NCI-H524 treated with DMSO at 0.1 percent for 48 hours (cell line): ENCODE data around the gene EDNRB.
"Not testable (repeated sequence)": the region's sequence is repeated elsewhere in the genome, so short reads cannot be mapped to it uniquely, and the experiment has no call there.

Experiments
- DNase-seq: peaks from one replicate; lab custom pipeline; 2025; lab: John Stamatoyannopoulos, UW

The EDNRB gene

DNA sequence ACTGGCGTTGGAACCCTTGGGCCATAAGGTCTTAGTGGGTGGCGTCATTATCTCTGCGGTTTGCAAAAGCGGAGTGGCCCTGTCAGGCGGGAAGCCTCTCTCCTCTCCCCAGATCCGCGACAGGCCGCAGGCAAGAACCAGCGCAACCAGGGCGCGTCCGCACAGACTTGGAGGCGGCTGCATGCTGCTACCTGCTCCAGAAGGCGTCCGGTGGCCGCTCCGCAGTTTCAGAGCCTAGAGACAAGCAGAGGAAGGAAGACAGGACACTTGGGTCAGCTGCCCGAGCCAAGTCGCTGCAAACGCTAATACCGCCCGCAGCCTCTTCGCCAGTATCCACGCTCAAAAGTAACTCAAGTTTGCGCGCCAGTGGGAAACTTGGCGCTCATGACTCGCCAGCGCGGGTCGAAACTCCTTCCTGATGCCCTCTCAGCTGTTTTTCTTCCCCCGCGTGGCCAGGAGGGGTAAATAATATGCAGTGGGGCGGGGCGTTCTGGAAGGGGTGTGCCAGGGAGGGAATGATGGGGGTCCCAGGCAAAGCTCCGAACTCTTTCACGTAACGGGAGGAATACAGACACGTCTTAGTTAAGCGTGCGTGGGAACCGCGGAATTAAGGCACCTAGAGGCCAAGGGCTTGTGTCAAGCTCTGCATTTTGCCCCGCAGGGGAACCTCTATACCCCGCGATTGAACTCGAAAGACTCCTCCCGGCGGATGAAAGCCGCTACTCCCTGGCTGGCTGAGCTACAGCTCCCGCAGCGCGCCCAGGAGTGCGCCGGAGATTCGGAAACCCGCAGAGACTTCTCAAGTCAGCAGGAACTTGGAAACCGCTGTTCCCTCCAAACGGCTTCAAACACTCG lies at the start of gene EDNRB:
EDNRB (minus strand) TSS at position 441 of the 855 bp plus-strand sequence; CDS start at position 183, 258 bp downstream.
- no peak for DNase-seq

DNA sequence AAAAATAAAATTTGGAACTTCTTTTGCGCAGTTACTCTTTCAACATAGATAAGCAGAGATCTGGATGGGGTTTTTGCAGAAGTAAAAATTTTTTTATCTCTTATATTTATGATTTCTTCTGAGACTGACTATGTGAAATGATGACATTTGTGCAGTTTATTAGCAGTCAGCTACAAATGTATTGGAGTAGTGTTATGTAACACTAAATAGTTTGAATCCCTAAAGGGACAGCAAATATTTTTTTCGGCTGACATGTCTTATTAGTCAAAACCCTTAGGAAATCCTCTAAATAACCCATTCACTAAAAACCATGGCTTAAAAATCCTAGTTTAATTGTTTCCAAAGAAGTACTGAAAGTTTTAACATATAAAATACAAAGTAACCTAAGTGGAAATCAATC lies 48.0 kb upstream of the EDNRB start:
- no peak for DNase-seq

DNA sequence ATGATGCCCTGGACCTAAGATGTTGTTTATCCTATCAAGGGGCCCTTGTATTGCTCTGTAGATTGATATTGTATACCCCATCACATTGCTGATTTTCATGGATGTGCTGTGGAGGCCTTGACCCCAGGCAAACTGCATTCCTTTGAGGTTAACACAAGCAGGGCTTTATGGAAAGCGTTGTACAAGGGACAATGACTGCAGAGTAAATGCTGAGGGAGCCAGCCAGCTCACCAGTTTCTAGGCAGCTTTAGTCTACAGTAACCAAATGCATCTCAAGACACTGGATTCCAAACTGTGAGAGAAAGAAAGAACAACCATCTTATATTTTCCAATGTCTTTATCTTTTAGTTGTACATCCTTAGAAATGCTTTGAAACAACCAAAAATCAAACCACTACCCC lies 34.1 kb upstream of the EDNRB start:
- no peak for DNase-seq

DNA sequence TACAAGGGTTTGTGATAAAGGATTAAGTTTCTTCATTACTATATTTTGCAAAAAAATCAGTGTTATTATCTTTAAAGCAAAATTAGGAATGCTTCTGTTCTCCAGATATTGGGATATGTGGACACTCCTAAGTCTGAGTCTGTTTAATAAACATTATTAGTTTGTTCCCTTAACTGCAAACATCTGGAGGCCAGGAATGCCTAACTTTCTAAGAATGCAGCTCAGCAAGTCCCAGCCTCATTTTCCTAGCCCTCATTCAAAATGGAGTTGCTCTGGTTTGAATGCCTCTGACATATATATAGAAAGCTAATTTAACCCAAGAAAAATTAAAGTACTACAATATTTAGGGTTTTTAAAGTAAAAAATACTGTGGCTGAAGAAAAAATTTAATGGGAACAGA lies 33.6 kb upstream of the EDNRB start:
- DNase-seq = no peak

GRCh38 chr13:77946522-77946921 lies 27.9 kb upstream of the EDNRB start:
- no peak for DNase-seq

DNA sequence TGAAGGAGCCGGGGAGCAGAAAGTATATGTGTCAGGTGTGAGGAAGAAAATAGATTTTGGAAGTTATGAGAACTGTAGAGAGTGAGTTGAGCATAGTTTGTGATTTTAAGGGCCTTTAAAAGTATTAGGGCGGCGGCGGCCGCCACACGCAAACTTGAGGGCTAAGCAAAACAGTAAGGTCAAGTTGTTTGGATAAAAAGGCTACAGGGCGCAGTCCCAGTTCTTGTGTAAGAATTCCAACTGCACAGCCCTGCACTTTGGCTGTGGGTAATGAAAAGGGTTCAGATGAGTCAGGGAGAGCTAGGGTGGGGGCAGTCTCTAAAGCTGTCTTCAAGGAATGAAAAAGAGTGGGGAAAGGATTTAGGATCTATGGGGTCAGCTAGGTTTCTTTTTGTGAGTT lies 16.4 kb upstream of the EDNRB start:
- not testable (repeated sequence) for DNase-seq

DNA sequence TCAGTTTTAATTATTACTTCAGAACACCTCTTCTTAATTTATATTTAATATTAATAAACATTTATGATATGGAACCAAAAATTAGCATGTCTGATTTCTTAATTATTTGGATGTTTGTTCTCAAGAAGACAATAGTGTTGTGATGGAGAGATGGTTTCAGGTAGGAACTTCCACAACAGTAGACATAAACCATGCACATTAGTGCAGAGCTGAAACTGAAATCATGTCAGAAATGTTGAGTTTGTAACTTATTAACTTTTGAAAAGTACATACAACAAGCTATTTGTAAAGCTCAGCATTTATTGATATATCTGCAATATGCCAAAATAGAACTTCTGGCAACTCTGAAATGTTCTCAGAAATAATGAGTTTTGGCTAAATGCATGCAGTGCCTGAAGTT lies 11.8 kb upstream of the EDNRB start:
- DNase-seq = no peak

GRCh38 chr13:77928909-77929308 lies 10.3 kb upstream of the EDNRB start:
- no peak for DNase-seq

GRCh38 chr13:77925616-77926015 lies 7.0 kb upstream of the EDNRB start:
- DNase-seq = no peak

- DNase-seq = no peak
These were observed 1.3 kb upstream of the EDNRB start for GRCh38 chr13:77919921-77920294.

DNA sequence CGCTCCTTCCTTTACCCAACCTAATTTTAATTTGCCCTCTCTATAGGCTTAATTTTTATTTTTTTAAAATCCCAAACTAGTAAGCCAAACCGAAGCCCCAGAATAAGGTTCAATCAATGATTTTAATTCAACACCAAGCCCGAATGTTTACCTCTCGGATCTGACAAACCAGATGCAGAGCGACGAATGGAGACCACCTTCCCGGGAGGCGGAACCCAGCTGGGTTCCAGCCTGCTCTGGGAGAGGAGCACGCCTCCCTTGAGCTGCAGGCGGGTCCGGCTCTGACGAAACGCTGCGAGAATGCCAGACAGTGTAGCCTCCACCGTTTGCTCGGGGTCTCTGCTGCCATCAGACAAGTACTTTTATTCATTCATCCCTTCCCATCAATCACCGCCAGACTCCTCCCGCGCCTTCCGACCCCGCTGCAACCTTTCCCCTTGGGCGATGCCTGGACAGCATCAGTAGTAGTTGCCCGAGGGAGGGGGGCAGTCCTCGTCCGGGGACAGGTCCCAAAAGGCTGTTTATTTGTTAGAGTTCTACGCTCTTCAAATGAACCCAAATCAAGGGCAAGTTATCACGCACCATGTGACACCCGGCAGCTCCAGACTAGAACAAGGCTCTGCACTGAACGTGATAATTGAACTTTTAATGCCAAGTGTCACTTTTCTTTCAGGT lies 752 bp upstream of the EDNRB start:
- DNase-seq = no peak

DNA sequence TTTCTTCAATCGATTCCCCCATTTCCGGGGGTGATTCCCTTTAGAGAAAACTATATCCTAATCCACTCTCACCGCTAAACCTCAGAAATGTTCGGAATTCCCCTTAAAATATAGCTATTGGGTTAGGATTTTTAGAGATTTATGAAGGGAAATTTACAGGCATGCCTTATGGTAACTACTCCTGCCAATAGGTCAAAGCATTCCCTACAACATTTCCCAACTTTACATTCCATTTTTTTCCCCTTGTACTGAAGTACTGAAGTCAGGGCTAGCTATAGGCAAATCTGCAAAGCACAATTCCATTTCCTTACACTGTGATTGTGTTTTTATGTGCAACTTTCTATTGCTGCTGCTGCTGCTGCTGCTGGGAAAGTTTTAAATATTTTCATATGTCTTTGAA lies 2.1 kb downstream of the EDNRB start:
- DNase-seq = no peak

DNA sequence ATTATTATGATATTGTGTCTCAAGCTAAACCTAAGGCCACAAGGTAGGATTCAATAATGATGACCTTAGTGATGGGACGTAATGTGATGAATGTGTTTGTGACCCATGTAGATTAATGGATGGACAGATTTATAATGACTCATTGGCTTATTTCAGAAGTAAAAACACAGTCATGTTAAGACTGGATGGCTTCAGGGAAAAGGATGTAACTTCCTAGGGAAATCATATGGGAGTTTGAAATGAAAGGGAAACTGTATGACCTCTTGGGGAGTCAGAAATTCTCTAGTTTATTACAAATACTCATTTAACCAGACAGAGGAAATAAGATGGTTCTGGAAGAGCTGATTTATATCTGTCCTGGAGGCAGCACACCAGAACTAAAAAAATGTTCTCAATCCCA lies 2.9 kb downstream of the EDNRB start:
- DNase-seq = no peak

GRCh38 chr13:77913003-77913402 lies 5.6 kb downstream of the EDNRB start:
- DNase-seq = no peak

DNA sequence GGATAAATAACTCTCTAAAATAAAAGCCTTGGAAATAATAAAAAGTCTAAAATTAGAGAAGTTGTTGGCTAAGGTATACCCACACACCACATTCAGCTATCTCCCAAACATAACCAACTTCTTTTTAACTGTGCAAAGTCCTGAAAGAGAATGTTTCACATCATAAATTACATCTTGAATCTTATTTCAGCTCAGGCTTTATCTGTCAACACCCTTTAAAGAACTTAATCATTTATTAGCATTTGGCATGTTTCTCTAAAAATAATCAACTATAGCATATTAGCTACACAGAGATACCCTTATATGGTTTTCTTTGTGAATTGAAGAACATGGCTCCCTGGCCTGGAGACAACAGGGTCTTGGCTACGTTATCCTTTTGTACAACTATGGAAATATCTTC lies 6.9 kb downstream of the EDNRB start:
- DNase-seq = no peak

DNA sequence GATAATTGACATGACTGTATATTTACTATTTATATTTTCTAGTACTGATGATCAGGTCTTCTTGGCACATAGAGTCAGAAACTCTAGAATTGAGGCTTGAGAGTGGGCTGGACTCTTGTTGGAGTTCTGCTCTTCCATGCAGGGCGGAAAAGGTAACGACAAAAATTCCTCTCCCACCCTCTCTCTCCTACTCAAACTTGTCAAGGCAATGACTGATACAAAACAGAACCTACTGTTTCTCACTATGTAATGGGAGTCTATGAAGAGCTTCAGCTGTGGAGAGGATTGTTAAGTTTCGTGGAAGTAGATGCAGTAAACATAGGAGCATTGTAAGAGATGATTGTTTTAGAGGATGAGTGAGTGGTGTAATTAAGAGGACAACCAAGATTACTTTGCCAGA lies 8.8 kb downstream of the EDNRB start:
- DNase-seq = no peak

GRCh38 chr13:77908531-77908930 lies 10.1 kb downstream of the EDNRB start:
- no peak for DNase-seq

GRCh38 chr13:77907666-77908341 lies 10.8 kb downstream of the EDNRB start:
- DNase-seq = no peak

DNA sequence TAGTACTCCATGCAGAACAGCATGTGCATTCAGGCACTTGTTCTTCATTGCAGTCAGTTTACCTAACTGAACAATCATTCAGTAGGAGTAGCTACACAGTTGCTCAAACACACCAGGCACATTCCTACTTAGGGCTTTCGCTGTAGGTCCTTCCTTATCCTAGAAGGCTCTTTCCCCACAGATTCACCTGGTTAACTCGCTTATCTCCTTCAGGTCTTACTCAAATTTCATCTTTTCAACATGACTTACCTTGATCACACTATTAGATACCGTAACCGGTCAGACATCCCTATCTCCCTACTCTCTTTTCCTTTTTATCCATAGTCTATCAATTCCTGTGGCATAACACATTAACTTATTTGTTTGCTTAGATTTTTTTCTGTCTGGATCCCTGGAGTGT lies 14.6 kb downstream of the EDNRB start:
- no peak for DNase-seq

DNA sequence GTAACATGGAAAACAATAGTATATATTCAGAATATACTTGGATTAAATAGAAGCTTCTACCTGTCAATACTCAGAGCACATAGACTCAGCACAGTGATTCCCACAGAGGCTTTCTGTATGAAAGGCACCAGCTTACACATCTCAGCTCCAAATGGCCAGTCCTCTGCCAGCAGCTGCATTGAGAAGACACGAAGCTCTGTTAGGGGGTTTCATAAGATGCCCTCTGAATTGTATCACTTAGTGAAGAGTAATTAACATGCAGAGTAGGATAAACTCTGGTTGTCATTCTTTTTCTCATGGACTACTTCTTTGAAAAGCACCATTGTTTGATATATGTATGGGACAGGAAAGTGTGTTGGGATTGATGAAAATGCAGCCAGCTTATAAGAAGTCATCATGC lies 15.2 kb downstream of the EDNRB start:
- no peak for DNase-seq

- DNase-seq = no peak
These were observed 16.2 kb downstream of the EDNRB start for GRCh38 chr13:77902319-77902963.

DNA sequence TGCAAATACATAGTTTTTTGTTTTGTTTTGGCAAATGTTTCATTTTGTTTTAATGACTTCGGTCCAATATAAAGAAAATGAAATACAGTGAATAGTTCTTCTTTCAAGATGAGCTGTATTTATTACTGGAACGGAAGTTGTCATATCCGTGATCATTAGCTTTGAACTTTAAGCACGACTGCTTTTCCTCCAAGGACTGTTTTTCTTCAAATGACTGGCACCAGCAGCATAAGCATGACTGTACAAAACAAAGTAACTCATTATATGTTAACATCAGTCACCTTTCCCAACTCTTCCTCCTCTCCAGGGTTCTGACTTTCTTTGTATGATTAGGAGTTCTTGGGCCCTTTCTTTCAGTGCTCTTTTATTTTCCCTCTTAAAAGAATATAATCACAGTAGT lies 20.5 kb downstream of the EDNRB start:
- DNase-seq = no peak

- DNase-seq = no peak
These were observed 21.7 kb downstream of the EDNRB start for GRCh38 chr13:77896977-77897376.
